GM18907 (cell line): ENCODE measurements around the gene GGA1.
"Not testable (repeated sequence)": the region's sequence is repeated elsewhere in the genome, so short reads cannot be mapped to it uniquely, and the experiment has no call there.

Experiments
- ATAC-seq: cut with Tn5 transposase; IDR thresholded peaks from one replicate; pipeline ENCODE4 v1.9.1; 2021; ENCODE audit warnings: mild to moderate bottlenecking, moderate library complexity; ENCODE audit not compliant: unreplicated experiment

The GGA1 gene

GRCh38 chr22:37607010-37607934 is 1.4 kb upstream of the GGA1 start:
- peak; percentile 29 for ATAC-seq

- peak; percentile 1 for ATAC-seq
Measured at GRCh38 chr22:37607935-37608476, 628 bp upstream of the GGA1 start.

- no peak for ATAC-seq
Measured at GRCh38 chr22:37609240-37610152, 862 bp downstream of the GGA1 start.

- not testable (repeated sequence) for ATAC-seq
Measured at GRCh38 chr22:37610153-37610475, 1.5 kb downstream of the GGA1 start.

- ATAC-seq: no peak
Measured at GRCh38 chr22:37610480-37611129, 2.0 kb downstream of the GGA1 start.

- ATAC-seq: no peak
Measured at GRCh38 chr22:37611207-37611606, 2.6 kb downstream of the GGA1 start.

- no peak for ATAC-seq
Measured at GRCh38 chr22:37616201-37617083, 7.8 kb downstream of the GGA1 start.

GRCh38 chr22:37617431-37617830 is 8.8 kb downstream of the GGA1 start:
- no peak for ATAC-seq

GRCh38 chr22:37618072-37618656 is 9.5 kb downstream of the GGA1 start:
- ATAC-seq: no peak

GRCh38 chr22:37618674-37619073 is 10.0 kb downstream of the GGA1 start:
- ATAC-seq: no peak

GRCh38 chr22:37619991-37620390 is 11.4 kb downstream of the GGA1 start:
- no peak for ATAC-seq

- ATAC-seq: no peak
Measured at GRCh38 chr22:37621352-37621860, 12.8 kb downstream of the GGA1 start.

- peak; percentile 44 for ATAC-seq
Measured at GRCh38 chr22:37623075-37624016, 14.7 kb downstream of the GGA1 start.

- ATAC-seq: no peak
Measured at GRCh38 chr22:37624017-37624365, 15.4 kb downstream of the GGA1 start.

GRCh38 chr22:37624876-37625275 is 16.2 kb downstream of the GGA1 start:
- ATAC-seq: no peak

- ATAC-seq: no peak
Measured at GRCh38 chr22:37625737-37626136, 17.1 kb downstream of the GGA1 start.

GRCh38 chr22:37626144-37626543 is 17.5 kb downstream of the GGA1 start:
- ATAC-seq: no peak

- no peak for ATAC-seq
Measured at GRCh38 chr22:37626556-37627075, 18.0 kb downstream of the GGA1 start.
